GM19397 (cell line): ENCODE data around the gene ITM2C.

Source experiments
- ATAC-seq: cut with Tn5 transposase; IDR thresholded peaks from one replicate; pipeline ENCODE4 v1.9.1; 2021; ENCODE audit warnings: mild to moderate bottlenecking, moderate library complexity; ENCODE audit not compliant: unreplicated experiment

ITM2C gene

DNA sequence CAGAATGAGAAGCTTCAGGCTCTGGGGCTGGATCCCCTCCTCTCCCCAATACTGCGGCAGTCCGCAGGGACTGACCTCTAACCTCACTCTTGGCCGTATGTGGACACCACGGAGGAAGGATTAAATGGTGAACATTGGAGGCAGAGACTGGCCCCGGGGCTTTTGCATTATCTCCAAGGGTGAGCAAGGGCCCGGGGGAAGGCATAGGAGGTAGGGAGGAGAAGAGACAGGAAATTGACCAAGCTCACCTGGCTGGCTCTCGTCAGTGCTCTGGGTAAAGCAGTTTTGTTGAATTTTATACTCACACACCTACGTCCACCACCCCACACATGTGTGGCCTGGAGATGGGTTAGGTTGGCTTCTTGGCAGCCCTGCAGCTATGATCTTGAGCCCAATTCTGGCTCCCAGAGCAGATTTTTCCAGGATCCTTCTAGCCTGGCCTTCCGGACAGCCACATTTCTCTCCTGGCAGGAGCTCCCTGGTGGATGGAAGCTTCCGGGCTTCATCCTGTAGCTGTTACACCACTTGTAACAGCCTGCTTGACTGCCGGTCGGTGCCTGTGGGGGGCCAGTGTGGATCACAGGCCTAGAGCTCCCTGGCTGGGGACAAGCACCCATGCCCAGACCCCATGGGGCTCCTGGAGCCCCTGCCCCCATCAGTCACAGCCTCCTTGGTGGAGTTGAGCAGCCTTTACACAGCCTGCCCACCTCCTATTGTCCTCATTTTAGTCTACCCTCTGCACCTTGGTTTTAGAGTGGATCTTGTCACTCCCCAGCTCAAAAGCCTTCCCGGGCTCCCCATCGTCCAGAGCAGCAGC, 7.6 kb downstream of the ITM2C start:
- no peak for ATAC-seq

DNA sequence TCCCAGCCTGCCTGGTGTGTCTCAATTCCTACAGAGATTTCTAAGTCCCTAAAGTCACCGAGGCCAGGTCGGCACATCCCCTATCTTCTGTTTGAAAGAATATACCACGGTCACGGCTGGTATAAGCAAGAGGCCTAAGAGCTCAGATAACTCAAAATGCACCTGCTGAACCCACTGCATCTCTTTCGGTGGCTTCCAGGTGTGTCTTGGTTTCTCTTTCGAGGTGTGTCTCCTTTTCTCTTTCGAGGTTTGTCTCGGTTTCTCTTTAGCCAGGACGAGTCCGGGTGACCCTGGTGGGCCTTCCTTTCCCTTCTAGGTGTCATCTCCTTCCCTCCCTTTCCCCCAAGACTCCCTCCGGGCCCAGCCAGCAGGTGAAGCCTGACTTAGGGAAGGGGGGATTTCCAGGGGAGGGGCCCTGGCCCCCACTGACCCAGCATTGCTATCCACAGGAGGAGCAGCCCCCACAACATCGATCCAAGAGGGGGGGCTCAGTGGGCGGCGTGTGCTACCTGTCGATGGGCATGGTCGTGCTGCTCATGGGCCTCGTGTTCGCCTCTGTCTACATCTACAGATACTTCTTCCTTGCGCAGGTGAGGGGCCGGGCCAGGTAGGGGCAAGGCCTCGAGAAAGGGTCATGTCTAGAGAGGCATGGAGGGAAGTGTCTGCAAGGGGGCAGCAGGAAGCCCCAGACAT, 8.4 kb downstream of the ITM2C start:
- ATAC-seq = peak; percentile 45

DNA sequence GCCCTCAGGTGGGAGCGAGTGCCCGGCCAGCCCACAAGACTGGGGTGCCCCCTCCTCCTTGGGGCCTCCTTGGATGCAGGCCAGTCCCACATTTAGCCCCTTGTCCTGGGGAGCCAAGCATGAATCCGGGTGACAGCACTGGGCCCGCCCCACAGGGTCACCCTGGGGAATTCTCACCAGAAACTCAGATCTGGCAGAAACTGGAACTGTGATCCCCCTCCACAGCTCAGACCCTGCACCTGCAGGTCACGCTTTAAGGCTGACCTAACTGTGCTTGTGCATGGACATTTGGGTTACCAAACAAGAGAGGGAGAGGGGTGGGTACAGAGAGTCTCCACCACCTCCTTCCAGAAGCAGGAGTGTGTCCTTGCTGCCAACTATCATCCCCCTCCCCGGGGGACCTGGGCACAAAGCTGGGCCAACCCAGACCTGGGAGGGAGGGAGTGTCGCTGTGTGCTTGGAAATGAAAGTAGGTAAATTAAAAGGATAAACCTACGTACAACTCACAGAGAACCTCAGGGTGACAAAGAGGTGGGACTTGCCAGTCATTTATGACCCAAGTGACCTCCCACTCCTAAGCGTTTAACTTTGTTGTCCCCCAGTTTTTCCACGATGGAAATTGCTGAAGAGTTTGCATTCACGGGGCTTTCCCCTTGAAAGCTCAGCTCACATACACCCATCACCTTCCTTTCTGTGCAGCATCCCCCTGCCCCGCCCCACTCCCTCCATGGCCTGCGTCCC, 9.1 kb downstream of the ITM2C start:
- peak; percentile 65 for ATAC-seq

DNA sequence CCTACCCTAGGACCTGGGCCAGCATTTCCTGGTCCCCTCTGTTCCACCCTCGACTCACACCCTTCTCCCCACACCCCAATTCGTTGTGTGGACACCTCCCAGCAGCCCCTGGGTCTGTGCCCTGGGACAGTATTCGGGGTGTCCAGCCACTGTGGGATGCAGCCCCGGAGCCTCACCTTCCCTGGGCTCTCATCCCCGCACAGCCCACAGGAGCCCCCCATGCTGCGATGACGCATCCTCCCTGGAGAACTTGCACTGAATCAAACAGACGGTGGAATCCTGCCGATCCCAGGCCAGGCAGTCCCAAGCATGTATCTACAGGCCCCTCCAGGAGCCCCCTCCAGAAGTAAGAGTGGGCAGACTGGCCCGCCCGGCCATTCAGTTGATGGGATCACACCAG, 9.7 kb downstream of the ITM2C start:
- no peak for ATAC-seq

DNA sequence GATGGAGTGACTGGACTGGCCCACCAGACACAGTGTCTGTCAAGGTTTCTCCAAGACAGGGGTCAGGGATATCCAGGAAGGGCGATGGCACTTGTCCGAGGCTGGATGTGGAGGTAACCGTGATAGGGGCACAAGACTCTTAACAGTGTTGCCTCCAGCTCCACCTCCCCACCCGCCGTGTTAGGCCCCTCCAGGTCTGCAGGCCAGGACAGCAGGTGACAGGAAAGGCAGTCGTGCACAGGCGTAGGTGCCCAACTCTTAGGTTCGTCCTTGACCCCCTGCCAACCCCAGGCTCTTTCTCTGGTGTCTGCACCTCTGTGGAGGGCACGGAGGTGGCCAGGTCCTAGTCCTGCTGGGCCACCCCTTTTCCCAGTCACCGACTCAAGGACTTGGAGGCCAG, 10.1 kb downstream of the ITM2C start:
- ATAC-seq = no peak

DNA sequence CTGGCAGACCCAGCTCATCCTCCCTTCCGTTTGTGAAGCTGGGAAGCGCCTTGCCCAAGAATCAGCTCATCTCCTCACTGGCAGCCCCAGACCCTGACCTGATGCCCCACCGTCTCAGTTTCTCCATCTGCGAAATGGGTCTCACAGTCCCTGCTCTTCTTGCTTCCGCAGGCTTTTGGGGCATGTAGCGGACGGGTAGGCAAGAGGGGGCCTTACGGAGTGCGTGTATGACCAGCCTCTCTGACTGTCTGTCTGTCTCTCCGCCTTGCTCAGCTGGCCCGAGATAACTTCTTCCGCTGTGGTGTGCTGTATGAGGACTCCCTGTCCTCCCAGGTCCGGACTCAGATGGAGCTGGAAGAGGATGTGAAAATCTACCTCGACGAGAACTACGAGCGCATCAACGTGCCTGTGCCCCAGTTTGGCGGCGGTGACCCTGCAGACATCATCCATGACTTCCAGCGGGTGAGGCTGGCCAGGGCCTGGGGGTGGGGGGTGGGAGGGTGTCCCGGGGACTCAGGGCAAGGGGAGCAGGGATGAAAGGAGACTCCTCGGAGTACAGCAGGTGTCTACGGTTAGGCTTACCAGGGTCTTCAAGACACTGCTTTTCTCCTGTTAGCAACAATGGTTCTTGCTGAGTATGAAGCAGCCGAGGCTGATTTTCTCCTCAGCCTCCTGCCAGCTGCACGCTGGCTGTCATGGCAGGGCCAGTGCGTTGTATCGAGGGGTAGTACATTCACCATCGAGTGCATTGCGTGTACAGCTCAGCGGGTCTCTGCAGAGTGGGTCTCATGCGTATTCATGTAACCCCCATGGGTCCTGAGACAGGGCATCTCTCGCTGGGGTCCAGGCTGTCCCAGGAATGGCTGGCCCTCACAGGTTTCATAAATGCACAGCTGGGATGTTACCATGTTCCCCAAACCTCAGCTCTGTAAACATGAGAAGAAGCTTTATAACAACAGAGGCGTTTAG, 10.9 kb downstream of the ITM2C start:
- no peak for ATAC-seq

DNA sequence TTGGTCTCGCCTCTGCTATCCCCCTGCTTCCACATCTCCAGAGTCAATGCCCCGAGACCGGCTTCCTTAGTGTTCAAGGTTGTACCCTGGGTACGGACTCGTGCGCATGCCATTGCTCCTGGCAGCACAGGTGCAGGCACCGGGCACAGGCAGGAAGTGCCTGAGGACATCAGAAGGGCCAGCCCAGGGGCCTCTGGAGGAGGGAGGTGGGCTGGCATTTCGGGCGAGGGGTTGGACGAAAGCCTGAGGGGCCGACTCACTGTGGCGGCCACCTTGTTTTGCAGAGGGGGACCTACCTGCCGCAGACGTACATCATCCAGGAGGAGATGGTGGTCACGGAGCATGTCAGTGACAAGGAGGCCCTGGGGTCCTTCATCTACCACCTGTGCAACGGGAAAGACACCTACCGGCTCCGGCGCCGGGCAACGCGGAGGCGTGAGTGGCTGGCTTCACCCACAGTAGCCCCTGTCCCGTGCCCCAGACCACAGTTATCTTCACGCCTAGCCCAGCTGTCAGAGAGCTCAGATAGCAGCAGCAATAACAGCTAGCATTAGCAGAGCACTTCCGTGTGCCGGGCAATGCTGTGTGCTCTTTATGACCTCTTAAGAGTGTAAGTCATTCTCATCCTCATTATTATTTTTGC, 12.5 kb downstream of the ITM2C start:
- ATAC-seq = no peak

DNA sequence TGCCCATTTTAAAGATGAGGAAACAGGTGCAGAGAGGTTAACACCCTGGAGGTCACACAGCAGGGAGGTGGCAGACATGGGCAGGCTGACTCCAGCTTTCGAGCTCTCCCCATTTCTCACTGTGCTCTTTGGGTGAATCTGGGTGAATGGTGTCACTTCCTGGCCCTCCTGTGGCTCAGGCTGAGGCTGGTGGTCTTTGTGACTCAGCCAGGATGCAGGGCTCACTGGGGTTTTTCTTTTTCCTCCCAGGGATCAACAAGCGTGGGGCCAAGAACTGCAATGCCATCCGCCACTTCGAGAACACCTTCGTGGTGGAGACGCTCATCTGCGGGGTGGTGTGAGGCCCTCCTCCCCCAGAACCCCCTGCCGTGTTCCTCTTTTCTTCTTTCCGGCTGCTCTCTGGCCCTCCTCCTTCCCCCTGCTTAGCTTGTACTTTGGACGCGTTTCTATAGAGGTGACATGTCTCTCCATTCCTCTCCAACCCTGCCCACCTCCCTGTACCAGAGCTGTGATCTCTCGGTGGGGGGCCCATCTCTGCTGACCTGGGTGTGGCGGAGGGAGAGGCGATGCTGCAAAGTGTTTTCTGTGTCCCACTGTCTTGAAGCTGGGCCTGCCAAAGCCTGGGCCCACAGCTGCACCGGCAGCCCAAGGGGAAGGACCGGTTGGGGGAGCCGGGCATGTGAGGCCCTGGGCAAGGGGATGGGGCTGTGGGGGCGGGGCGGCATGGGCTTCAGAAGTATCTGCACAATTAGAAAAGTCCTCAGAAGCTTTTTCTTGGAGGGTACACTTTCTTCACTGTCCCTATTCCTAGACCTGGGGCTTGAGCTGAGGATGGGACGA, 13.2 kb downstream of the ITM2C start:
- no peak for ATAC-seq

DNA sequence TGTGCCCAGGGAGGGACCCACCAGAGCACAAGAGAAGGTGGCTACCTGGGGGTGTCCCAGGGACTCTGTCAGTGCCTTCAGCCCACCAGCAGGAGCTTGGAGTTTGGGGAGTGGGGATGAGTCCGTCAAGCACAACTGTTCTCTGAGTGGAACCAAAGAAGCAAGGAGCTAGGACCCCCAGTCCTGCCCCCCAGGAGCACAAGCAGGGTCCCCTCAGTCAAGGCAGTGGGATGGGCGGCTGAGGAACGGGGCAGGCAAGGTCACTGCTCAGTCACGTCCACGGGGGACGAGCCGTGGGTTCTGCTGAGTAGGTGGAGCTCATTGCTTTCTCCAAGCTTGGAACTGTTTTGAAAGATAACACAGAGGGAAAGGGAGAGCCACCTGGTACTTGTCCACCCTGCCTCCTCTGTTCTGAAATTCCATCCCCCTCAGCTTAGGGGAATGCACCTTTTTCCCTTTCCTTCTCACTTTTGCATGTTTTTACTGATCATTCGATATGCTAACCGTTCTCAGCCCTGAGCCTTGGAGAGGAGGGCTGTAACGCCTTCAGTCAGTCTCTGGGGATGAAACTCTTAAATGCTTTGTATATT, 14.0 kb downstream of the ITM2C start:
- ATAC-seq = no peak

DNA sequence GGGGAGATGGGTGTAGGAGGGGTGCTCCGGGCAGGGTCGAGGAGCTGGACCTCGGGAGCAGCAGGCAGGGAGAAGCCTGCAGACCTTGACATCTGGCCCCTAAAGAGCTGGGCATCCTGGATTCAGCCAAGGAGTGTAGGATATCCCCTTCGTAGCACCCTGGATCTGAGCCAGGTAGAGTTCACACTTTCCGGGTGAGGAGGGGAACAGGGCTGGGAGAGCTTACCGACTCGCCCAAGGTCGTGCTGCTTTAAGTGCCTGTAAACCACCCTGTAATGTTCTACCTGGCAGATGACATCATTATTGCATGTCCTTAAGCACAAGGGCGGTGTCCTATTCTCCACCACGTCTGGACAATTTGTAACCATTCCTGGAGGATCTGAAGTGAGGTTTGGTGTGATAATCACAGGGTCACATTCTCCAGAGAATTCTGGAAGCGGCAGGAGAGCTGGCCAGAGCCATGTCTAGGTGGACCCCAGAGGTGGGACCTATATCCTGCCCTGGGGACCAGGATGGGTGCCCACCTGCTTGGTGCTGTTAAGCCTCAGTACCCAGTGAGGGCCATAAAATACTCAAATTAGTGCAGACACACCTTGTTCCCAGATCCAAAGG, 14.6 kb downstream of the ITM2C start:
- no peak for ATAC-seq

DNA sequence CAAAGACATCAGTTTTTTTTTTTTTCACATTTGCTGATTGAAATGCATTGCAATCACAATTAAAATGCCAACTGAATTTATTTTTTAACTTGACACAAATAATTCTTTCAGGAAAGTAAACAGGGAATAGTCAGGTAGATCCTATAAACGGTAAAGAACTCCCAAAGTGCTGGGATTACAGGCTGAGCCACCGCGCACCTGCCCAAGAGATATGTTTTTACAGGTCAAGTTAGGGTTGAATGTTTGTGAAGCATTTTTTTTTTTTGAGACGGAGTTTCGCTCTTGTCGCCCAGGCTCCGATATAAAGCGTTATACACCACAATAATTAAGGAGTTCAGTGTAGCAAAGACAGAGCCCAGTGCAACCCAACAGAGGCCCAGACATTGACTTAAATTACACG, 15.1 kb downstream of the ITM2C start:
- ATAC-seq = no peak

DNA sequence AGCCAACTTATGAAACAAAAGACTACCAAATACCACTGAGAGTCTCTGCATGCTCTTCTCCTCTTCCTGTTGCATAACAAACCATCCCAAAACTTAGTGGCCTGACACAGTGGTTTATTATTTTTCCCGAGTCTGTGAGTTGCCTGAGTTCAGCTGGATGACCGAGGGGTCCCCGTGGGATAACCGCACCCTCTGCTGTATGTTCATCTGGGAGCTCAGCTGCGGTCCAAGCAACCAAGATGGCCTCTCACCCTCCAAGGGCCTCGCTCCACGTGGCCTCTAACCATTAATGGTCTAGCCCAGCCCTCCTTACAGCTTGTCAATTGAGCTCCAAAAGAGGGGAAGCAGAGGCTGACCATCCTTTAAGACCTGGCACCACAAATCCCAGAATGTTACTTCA, 17.1 kb downstream of the ITM2C start:
- no peak for ATAC-seq

DNA sequence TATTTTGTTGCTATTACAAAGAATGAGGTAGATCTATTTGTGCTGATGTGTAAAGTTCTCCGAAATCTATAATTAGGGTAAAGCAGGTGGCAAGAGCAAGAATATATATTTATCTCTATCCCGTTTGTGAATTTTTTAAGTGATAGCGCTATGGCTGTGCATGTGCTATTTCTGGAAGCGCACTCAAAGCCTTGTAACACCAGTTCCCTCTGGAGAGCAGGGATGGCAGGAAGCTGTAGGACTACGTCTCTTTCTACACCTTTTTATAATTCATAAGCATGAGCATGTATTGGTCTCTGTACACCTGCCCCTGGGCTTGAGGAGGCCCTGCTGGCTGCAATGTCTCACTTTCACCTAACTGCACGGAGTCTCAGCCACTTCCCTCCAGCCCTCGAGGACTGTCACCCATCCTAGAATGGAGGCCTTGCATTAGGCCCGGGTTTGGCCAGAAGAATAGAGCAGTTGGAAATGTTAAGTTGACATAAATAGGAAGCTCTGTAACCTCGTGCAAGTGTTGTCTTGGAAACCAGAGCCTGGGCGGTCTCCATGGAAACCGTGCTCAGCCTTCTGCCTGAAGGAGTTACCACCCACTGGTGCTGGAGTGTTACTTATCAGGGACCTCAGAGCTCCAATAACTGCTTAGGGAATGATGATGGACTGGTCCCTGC, 20.9 kb downstream of the ITM2C start:
- ATAC-seq = no peak

DNA sequence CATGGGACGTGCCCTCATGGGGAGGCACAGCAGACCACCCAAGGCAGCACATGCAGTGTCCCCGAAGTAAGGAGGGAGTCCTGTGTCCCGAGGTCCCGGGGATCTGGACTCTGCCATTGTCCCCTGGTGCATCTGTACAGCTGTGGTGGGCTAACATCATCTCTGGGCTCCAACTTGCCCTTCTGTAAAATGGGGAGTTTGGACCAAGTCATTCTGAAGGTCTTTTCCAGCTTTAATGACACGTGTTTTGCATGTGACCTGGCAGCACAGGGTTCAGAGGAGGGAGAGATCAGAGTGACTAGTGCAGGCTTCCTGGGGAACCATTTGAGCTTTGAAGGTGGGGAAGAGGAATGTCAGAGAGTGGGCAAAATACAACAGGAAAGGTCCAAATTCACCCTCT, 21.5 kb downstream of the ITM2C start:
- ATAC-seq = no peak

DNA sequence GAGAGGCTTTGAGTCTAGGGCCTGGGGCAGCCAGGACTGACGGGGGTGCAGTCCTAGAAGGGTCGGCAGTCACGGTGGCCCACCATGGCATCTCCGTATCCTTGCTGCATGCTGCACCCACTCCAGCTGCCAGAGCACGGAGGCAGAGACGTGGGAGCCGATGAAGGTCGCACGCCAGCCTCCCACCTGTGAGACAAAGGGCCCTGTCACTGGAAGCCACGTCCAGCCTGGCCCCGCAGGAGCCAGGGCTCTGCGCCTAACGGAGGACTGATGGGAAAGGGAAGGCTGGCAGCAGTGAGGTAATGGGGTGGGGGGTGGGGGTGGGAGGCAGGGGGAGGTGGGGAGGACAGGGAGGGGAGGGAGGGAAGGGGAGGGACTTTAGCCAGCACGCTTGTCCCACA, 21.9 kb downstream of the ITM2C start:
- no peak for ATAC-seq

DNA sequence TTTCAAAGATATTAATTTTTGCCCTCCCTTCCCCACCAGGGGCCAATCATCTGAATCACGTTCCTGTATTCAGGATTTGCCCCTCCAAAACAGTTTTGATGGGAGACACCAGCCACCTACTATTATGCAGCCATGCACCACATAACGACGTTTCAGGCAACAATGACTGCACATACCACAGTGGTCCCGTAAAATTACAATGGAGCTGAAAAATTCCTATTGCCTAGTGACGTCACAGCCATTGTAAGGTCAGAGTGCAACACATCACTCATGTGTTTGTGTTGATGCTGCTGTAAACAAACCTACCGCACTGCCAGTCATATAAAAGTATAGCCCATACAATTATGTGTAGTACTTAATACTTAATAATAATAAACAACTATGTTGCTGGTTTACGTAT, 22.6 kb downstream of the ITM2C start:
- no peak for ATAC-seq

DNA sequence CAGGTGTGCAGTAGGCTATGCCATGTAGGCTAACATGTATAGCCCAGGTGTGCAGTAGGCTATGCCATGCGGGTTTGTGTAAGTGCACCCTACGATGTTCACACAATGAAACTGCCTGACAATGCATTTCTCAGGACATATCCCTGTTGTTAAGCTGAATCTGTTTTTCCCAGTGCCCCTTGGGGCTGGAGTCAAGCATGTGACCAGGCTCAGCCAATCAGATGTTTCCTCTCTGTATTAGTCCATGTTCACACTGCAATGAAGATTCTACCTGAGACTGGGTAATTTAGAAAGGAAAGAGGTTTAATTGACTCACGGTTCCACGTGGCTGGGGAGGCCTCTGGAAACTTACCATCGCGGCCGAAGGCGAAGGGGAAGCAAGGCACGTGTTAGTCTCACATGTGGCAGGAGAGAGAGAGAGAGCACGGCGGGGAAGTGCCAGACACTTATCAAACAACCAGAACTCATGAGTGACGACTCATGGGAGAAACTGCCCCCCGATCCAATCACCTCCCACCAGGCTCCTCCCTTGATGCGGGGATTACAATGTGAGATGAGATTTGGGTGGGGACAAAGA, 24.2 kb downstream of the ITM2C start:
- no peak for ATAC-seq
